GM21786 (cell line): Measurements from ENCODE around the gene SH3GL2.

Source experiments
- ATAC-seq: cut with Tn5 transposase; IDR thresholded peaks from one replicate; pipeline ENCODE4 v1.9.1; 2021; ENCODE audit not compliant: unreplicated experiment

Gene SH3GL2

GRCh38 chr9:17802249-17802857, 223.5 kb downstream of the SH3GL2 start:
- no peak for ATAC-seq

- ATAC-seq: no peak
Observed at GRCh38 chr9:17807613-17808282, 228.9 kb downstream of the SH3GL2 start.

GRCh38 chr9:17810317-17810716, 231.5 kb downstream of the SH3GL2 start:
- no peak for ATAC-seq

- ATAC-seq: peak; percentile 49
Observed at GRCh38 chr9:17810728-17811571, 232.1 kb downstream of the SH3GL2 start.

GRCh38 chr9:17813798-17814197, 234.9 kb downstream of the SH3GL2 start:
- ATAC-seq: no peak

GRCh38 chr9:17816431-17817027, 237.7 kb downstream of the SH3GL2 start:
- no peak for ATAC-seq

GRCh38 chr9:17824191-17824590, 245.3 kb downstream of the SH3GL2 start:
- ATAC-seq: no peak

- ATAC-seq: no peak
Observed at GRCh38 chr9:17824616-17825264, 245.9 kb downstream of the SH3GL2 start.

GRCh38 chr9:17825265-17825659, 246.4 kb downstream of the SH3GL2 start:
- ATAC-seq: no peak

GRCh38 chr9:17829064-17829463, 250.2 kb downstream of the SH3GL2 start:
- ATAC-seq: no peak

- no peak for ATAC-seq
Observed at GRCh38 chr9:17829812-17830385, 251.0 kb downstream of the SH3GL2 start.

GRCh38 chr9:17832812-17833211, 253.9 kb downstream of the SH3GL2 start:
- no peak for ATAC-seq

- ATAC-seq: no peak
Observed at GRCh38 chr9:17833846-17834245, 255.0 kb downstream of the SH3GL2 start.

- ATAC-seq: no peak
Observed at GRCh38 chr9:17837965-17838364, 259.1 kb downstream of the SH3GL2 start.

GRCh38 chr9:17839776-17840175, 260.9 kb downstream of the SH3GL2 start:
- no peak for ATAC-seq

GRCh38 chr9:17843236-17843635, 264.4 kb downstream of the SH3GL2 start:
- ATAC-seq: no peak
